AG04449 (cell line): ENCODE measurements around the gene RLBP1.
"Not testable (repeated sequence)": the region's sequence is repeated elsewhere in the genome, so short reads cannot be mapped to it uniquely, and the experiment has no call there.

Experiments
- CTCF ChIA-PET: fragments of 350-600 bp; formaldehyde crosslinking; extraction: SDS; loops from one replicate; lab custom pipeline; 2021; ENCODE audit warnings: antibody characterized with exemption; lab: Yijun Ruan, JAX
- POLR2A ChIA-PET: fragments of 400-600, 350-600 bp; formaldehyde crosslinking; extraction: SDS; loops from one replicate; lab custom pipeline; 2020; ENCODE audit warnings: antibody characterized with exemption, inconsistent platforms; lab: Yijun Ruan, JAX
- DNase-seq: peaks from one replicate; pipeline ENCODE4 v3.0.0-alpha.2; 2010; ENCODE audit warnings: low read depth, low spot score
- H3K4me3 ChIP-seq: 2 replicates; pipeline ENCODE4 v1.5.1; 2011; ENCODE audit warnings: low read depth, mild to moderate bottlenecking, control low read depth, low read length
- TF ChIP-seq, protein P1 (sequence below): IDR thresholded peaks from one replicate; pipeline ENCODE4 v1.5.1; 2011; ENCODE audit warnings: mild to moderate bottlenecking, moderate library complexity, low read length, control low read depth, inconsistent platforms; ENCODE audit not compliant: insufficient read depth; ENCODE audit errors: missing control alignments

RLBP1 gene

DNA sequence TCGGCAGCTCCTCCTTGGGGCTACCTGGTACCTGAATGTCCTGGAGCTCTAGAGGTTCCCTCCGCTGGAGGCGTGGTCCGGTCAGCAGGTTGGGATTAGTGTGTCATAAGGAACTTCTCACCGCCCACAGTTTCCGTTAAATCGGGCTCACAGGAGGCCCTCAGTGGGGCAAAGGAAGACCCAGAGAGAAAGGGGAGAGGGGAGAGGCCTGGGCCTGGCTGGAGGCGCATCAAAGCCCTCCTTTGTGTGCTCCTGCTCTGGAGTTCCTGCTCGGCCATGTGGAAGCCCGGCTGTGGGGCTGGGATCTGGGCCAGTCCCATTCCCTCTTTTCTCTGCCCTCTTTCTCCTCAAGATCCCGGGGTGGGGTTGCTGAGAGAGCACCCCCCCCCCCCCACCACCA, at the start of gene RLBP1:
Gene RLBP1 (minus strand): TSS at position 37 of the 400 bp plus-strand sequence. CDS start 2,604 bp downstream, outside the sequence.
- H3K4me3 ChIP-seq, result no peak within 1 kb of the TSS
- TF ChIP-seq, protein P1, sequence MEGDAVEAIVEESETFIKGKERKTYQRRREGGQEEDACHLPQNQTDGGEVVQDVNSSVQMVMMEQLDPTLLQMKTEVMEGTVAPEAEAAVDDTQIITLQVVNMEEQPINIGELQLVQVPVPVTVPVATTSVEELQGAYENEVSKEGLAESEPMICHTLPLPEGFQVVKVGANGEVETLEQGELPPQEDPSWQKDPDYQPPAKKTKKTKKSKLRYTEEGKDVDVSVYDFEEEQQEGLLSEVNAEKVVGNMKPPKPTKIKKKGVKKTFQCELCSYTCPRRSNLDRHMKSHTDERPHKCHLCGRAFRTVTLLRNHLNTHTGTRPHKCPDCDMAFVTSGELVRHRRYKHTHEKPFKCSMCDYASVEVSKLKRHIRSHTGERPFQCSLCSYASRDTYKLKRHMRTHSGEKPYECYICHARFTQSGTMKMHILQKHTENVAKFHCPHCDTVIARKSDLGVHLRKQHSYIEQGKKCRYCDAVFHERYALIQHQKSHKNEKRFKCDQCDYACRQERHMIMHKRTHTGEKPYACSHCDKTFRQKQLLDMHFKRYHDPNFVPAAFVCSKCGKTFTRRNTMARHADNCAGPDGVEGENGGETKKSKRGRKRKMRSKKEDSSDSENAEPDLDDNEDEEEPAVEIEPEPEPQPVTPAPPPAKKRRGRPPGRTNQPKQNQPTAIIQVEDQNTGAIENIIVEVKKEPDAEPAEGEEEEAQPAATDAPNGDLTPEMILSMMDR, result no peak
- no peak for DNase-seq
- POLR2A ChIA-PET, result no interaction called here
- CTCF ChIA-PET, result interaction anchor here (1.2 kb wide), 1 partner anchor 15 kb away, joined by 5 read pairs; no protein-coding TSS in a partner anchor

DNA sequence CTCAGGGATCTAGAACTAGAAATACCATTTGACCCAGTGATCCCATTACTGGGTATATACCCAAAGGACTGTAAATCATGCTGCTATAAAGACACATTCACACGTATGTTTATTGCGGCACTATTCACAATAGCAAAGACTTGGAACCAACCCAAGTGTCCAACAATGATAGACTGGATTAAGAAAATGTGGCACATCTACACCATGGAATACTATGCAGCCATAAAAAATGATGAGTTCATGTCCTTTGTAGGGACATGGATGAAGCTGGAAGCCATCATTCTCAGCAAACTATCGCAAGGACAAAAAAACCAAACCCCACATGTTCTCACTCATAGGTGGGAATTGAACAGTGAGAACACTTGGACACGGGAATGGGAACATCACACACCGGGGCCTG, 28.8 kb upstream of the RLBP1 start:
- H3K4me3 ChIP-seq, POLR2A ChIA-PET, DNase-seq, CTCF ChIA-PET: not testable (repeated sequence)

DNA sequence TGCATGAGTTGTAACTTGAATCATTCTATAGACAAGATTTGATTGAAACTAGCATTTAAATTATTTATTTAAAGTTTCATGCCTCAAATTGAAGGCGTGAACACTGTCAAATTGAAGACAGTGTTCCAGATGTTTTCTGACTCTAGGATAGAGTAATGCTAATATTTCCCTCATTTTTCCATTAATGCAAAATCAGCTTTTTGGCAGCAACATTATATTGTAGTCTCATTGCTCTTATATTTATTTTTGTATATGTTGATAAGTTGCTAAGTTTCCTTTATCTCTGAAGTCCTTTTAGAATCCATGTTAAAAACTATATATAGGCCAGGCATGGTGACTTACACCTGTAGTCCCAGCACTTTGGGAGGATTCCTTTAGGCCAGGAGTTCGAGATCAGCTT, 27.2 kb upstream of the RLBP1 start:
- CTCF ChIA-PET, result interaction anchor here (1.5 kb wide), 2 partner anchors 42 to 191 kb away, joined by 3 to 4 read pairs; no protein-coding TSS in a partner anchor
- DNase-seq, result no peak
- POLR2A ChIA-PET, result no interaction called here
- TF ChIP-seq, protein P1, result no peak
- H3K4me3 ChIP-seq, result no peak overlapping the region

DNA sequence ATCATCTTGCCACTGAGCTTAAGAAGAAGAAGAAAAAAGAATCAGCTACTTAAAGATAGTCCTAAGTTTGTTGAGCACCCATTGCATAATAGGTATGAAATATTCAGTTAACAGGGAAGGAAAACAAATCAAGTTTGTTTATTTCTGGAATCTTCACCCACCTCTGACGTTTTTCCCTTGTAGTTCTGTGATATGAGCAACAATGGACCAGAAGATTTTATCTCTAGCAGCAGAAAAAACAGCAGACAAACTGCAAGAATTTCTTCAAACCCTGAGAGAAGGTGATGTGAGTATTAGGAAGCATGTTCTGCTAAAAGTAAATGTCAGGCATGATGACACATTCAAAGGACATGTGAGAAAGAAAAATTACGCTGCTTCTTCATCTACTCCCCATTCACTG, 26.1 kb upstream of the RLBP1 start:
- no peak overlapping the region for H3K4me3 ChIP-seq
- POLR2A ChIA-PET, result no interaction called here
- DNase-seq, result no peak
- CTCF ChIA-PET, result interaction anchor here (1.0 to 1.1 kb wide), 2 partner anchors 29 to 41 kb away, joined by 4 to 8 read pairs; no protein-coding TSS in a partner anchor
- TF ChIP-seq, protein P1, result no peak

DNA sequence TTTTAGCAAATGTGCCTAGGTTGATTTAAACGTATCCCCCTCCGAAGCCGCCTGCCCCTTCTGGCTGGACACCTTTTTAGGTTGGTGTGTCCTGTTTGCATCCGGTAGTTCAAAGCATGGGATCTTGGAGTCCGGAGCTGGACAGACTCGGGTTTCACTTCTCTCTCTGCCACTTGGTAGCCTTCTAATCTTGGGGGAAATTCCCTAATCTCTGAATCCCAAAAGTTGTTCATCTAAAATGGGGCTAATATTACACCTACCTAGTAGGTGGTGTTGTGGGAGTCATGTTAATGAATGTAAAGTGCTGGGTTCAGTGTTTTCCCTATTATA, 23.2 kb upstream of the RLBP1 start:
- TF ChIP-seq, protein P1, result no peak
- peak overlapping the region; percentile 95 for H3K4me3 ChIP-seq
- POLR2A ChIA-PET, result interaction anchor here (0.8 kb wide), 1 partner anchor 11 kb away, joined by 3 read pairs; no protein-coding TSS in a partner anchor
- CTCF ChIA-PET, result interaction anchor here (0.7 to 3.3 kb wide), 8 partner anchors 8 to 115 kb away, joined by 3 to 26 read pairs (median 4); no protein-coding TSS in a partner anchor
- no peak for DNase-seq

DNA sequence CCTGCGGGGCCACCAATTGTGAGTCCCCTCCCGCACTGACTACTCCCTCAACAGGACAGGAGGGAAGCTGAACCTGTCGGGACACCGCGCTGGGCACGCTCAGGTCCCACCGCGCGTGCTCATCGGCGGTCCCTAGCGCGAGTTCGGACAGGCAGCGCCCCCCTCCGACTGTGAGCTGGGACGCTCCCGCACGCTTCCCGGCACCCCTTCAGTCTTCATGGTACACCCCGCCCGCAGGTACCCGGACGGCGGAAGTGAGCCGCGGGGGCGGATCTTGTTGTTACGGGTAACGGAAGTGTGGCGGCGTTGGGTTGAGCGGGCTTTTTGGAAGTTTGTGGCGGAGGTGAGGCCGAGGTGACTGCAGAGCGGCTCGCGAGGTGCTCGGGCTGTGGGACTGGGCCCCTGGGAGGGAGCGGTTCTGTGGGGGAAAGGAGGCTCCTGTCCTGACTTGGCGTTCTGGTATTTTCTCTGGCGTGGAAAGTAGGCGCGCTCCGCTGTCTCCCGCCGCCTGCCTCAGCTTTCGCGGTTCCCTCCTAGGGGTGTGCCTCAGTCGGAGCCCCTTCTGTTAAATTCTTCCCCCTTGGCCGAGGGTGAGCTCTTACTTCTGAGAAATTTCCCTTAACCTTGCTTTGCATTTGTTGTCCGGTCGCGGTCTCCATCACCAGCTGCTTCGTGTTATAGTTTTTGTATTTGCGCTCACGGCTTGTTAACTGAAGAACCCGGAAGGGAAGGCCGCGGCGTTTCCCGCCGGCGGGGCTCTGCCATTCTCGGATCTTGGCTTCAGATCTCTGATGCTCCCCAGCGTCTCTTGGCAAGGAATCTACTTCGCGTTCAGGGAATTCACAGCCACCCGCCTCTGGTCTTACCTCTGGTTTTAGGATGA, 22.6 kb upstream of the RLBP1 start, which contains the start of gene FANCI:
Gene FANCI (plus strand): TSS at position 289 of the 883 bp plus-strand sequence. CDS start 3,669 bp downstream, outside the sequence.
- peak; percentile 52 for DNase-seq
- TF ChIP-seq, protein P1, result peak; percentile 77
- POLR2A ChIA-PET, result interaction anchor here (0.8 kb wide), 1 partner anchor 37 kb away, joined by 3 read pairs; no protein-coding TSS in a partner anchor
- CTCF ChIA-PET, result interaction anchor here (0.6 to 3.3 kb wide), 9 partner anchors 9 to 56 kb away, joined by 3 to 26 read pairs (median 3); no protein-coding TSS in a partner anchor
- H3K4me3 ChIP-seq, result peak within 1 kb of the TSS; percentile 95
